Measurements from ENCODE around the gene ZNF775.

GRCh38 chr7:150365194-150365593 lies 13.9 kb upstream of the ZNF775 start:
- TF ChIP-seq CTCF (conservative IDR thresholded peaks at IDR 0.05; ENCODE audit: low read depth, low read length): no peak
- no peak for TF ChIP-seq EZH2phosphoT487 (IDR thresholded peaks at IDR 0.05; ENCODE audit: borderline replicate concordance, low read length)
